Trophoblast cell (in vitro differentiated cells and primary cell): Measurements from ENCODE around the gene NFKB2. TPM values are rescaled to one million over a fixed set of nuclear protein-coding genes. Genes with fewer than 3 reads are reported as not detected.

Experiments used
- DNase-seq, 2 donors: peaks; one replicate each; pipeline ENCODE4 v3.0.0-alpha.2; 2016
- H2AFZ ChIP-seq: 2 replicates; pipeline ENCODE4 v1.6.1; 2013; ENCODE audit warnings: low read length, moderate library complexity, mild to moderate bottlenecking; ENCODE audit not compliant: insufficient read depth, poor library complexity
- H2AK5ac ChIP-seq: 2 replicates; pipeline ENCODE4 v1.6.1; 2013; ENCODE audit warnings: mild to moderate bottlenecking, low read length
- H2BK120ac ChIP-seq: 2 replicates; pipeline ENCODE4 v1.6.1; 2013; ENCODE audit warnings: low read length, mild to moderate bottlenecking, moderate library complexity; ENCODE audit not compliant: insufficient read depth, poor library complexity
- H2BK12ac ChIP-seq: 2 replicates; pipeline ENCODE4 v1.6.1; 2013; ENCODE audit warnings: mild to moderate bottlenecking, low read length, moderate library complexity
- H2BK5ac ChIP-seq: 2 replicates; pipeline ENCODE4 v1.6.1; 2013; ENCODE audit warnings: low read length, low read depth, moderate library complexity, mild to moderate bottlenecking; ENCODE audit not compliant: poor library complexity
- H3K14ac ChIP-seq: 2 replicates; pipeline ENCODE4 v1.6.1; 2013; ENCODE audit warnings: mild to moderate bottlenecking, low read length
- H3K18ac ChIP-seq: 2 replicates; pipeline ENCODE4 v1.6.1; 2013; ENCODE audit warnings: mild to moderate bottlenecking, low read length
- H3K23ac ChIP-seq: 2 replicates; pipeline ENCODE4 v1.6.1; 2013; ENCODE audit warnings: low read length
- H3K27ac ChIP-seq: 2 replicates; pipeline ENCODE4 v1.5.1; 2013; ENCODE audit warnings: low read depth, mild to moderate bottlenecking, inconsistent platforms, low read length, moderate library complexity
- H3K27me3 ChIP-seq: 2 replicates; pipeline ENCODE4 v1.6.1; 2013; ENCODE audit warnings: inconsistent platforms, mild to moderate bottlenecking, low read length, moderate library complexity; ENCODE audit not compliant: insufficient read depth
- H3K36me3 ChIP-seq, 2 experiments: 1 replicate in 1 of 2; 2 replicates in 1 of 2; pipeline ENCODE4 v1.6.1; 2013; ENCODE audit warnings: low read length in 2 of 2, mild to moderate bottlenecking in 2 of 2, moderate library complexity in 1 of 2; ENCODE audit not compliant: insufficient read depth in 2 of 2, control insufficient read depth in 1 of 2
- H3K4ac ChIP-seq: 2 replicates; pipeline ENCODE4 v1.6.1; 2013; ENCODE audit warnings: low read depth, mild to moderate bottlenecking, low read length, moderate library complexity
- H3K4me1 ChIP-seq, 2 experiments: 1 replicate in 1 of 2; 2 replicates in 1 of 2; pipeline ENCODE4 v1.6.1; 2013; ENCODE audit warnings: low read length in 2 of 2, mild to moderate bottlenecking in 2 of 2, moderate library complexity in 1 of 2; ENCODE audit not compliant: insufficient read depth in 2 of 2, control insufficient read depth in 1 of 2
- H3K4me2 ChIP-seq: 2 replicates; pipeline ENCODE4 v1.6.1; 2013; ENCODE audit warnings: inconsistent platforms, mild to moderate bottlenecking, low read length, moderate library complexity
- H3K4me3 ChIP-seq: 2 replicates; pipeline ENCODE4 v1.5.1; 2013; ENCODE audit warnings: mild to moderate bottlenecking, low read depth, low read length, inconsistent platforms
- H3K79me1 ChIP-seq: one replicate; pipeline ENCODE4 v1.6.1; 2013; ENCODE audit warnings: low read length
- H3K79me2 ChIP-seq: 2 replicates; pipeline ENCODE4 v1.6.1; 2013; ENCODE audit warnings: low read length, mild to moderate bottlenecking; ENCODE audit not compliant: control insufficient read depth, insufficient read depth, poor library complexity
- H3K9ac ChIP-seq: 2 replicates; pipeline ENCODE4 v1.6.1; 2013; ENCODE audit warnings: mild to moderate bottlenecking, low read length
- H3K9me3 ChIP-seq: 2 replicates; pipeline ENCODE4 v1.6.1; 2013; ENCODE audit warnings: low read depth, mild to moderate bottlenecking, control low read depth, inconsistent platforms, low read length; ENCODE audit not compliant: insufficient read depth
- H4K12ac ChIP-seq: 2 replicates; pipeline ENCODE4 v1.6.1; 2013; ENCODE audit warnings: low read depth, mild to moderate bottlenecking, low read length, moderate library complexity
- H4K8ac ChIP-seq: 2 replicates; pipeline ENCODE4 v1.6.1; 2013; ENCODE audit warnings: low read depth, mild to moderate bottlenecking, low read length, moderate library complexity
- H4K91ac ChIP-seq: one replicate; pipeline ENCODE4 v1.6.1; 2013; ENCODE audit warnings: low read depth, mild to moderate bottlenecking, low read length, moderate library complexity
- WGBS: extraction: QIAGEN DNeasy Blood & Tissue Kit; methylation state at CpG from one replicate; pipeline ENCODE4 v1.1.7; 2013; ENCODE audit warnings: missing lambda C conversion rate; ENCODE audit not compliant: insufficient read length, insufficient coverage; ENCODE audit errors: extremely low coverage; 5-methylcytosine and 5-hydroxymethylcytosine counted together
- polyA plus RNA-seq: library from polyadenylated mRNA; stranded (reverse); fragments of 200-250 nt; gene quantifications from 2 replicates; pipeline ENCODE4 v1.2.3, GENCODE V29; 2013

The NFKB2 gene
- 30.6 and 31.3 TPM in 2 replicates for polyA plus RNA-seq

- peak within 1 kb of the TSS; percentile 28 for H4K12ac ChIP-seq
- peaks cover 19 to 25% of the 10 kb centered on the region in 2 experiments for H3K36me3 ChIP-seq
- peak within 1 kb of the TSS; percentile 4 for H4K8ac ChIP-seq
- H2BK120ac ChIP-seq, result peak within 1 kb of the TSS; percentile 49
- H3K9me3 ChIP-seq, result peaks cover 3% of the 10 kb centered on the region
- H2BK5ac ChIP-seq, result peak within 1 kb of the TSS; percentile 58
- H3K27me3 ChIP-seq, result no peaks in the 10 kb centered on the region
- peak within 1 kb of the TSS; percentile 52 for H3K18ac ChIP-seq
- H3K79me2 ChIP-seq, result peaks cover 6% of the 10 kb centered on the region
- H4K91ac ChIP-seq, result peak within 1 kb of the TSS; percentile 49
- H2AK5ac ChIP-seq, result peak within 1 kb of the TSS; percentile 45
- H3K4ac ChIP-seq, result peak within 1 kb of the TSS; percentile 13
- peak within 1 kb of the TSS; percentile 74 for H3K4me2 ChIP-seq
- H3K23ac ChIP-seq, result no peak within 1 kb of the TSS
- peak within 1 kb of the TSS; percentile 74 for H3K4me3 ChIP-seq
- peak within 1 kb of the TSS; percentile 23 for H3K27ac ChIP-seq
- H2BK12ac ChIP-seq, result no peak within 1 kb of the TSS
- H3K79me1 ChIP-seq, result peaks cover 11% of the 10 kb centered on the region
- H3K9ac ChIP-seq, result no peak within 1 kb of the TSS
- H3K4me1 ChIP-seq, result peaks cover 18 to 21% of the 10 kb centered on the region in 2 experiments
- peak within 1 kb of the TSS; percentile 59 for H3K14ac ChIP-seq
- peak; percentile 97 to 98 for DNase-seq
- peak within 1 kb of the TSS; percentile 75 for H2AFZ ChIP-seq
- no CpG with 5 or more reads among the region's 42 CpGs for WGBS
Observed at GRCh38 chr10:102395400-102396316, at the start of gene NFKB2. NFKB2 (plus strand) TSS chr10:102395705; CDS start chr10:102395960, 255 bp downstream.

GRCh38 chr10:102347236-102347828 is 48.2 kb upstream of the NFKB2 start:
- Histone ChIP-seq H3K27me3 (no peaks in the 10 kb centered on the region), H2AFZ (no peak overlapping the region), H2AK5ac (no peak overlapping the region), H3K27ac (no peak overlapping the region), H3K14ac (no peak overlapping the region), H3K79me2 (no peaks in the 10 kb centered on the region), H4K12ac (no peak overlapping the region), H3K79me1 (peaks cover 4% of the 10 kb centered on the region), H3K23ac (no peak overlapping the region), H3K4me2 (no peak overlapping the region), H3K4ac (no peak overlapping the region), H3K36me3 (peaks cover 17% of the 10 kb centered on the region in 2 experiments), H3K9ac (no peak overlapping the region), H2BK120ac (no peak overlapping the region), H4K91ac (no peak overlapping the region), H2BK12ac (no peak overlapping the region), H4K8ac (no peak overlapping the region), H3K18ac (no peak overlapping the region), H3K9me3 (no peaks in the 10 kb centered on the region), H2BK5ac (no peak overlapping the region), H3K4me1 (no peaks in the 10 kb centered on the region), H3K4me3 (no peak overlapping the region)
- peak; percentile 42 to 58 for DNase-seq
- WGBS, result no CpG with 5 or more reads among the region's 2 CpGs

GRCh38 chr10:102352066-102352715 is 43.3 kb upstream of the NFKB2 start:
- no peak overlapping the region for H3K4ac ChIP-seq
- no peaks in the 10 kb centered on the region for H3K9me3 ChIP-seq
- H3K4me3 ChIP-seq, result no peak overlapping the region
- H3K27me3 ChIP-seq, result no peaks in the 10 kb centered on the region
- no peak overlapping the region for H4K8ac ChIP-seq
- H3K4me1 ChIP-seq, result no peaks in the 10 kb centered on the region
- H2BK120ac ChIP-seq, result no peak overlapping the region
- no peak overlapping the region for H3K27ac ChIP-seq
- no peak overlapping the region for H4K12ac ChIP-seq
- no peak overlapping the region for H3K4me2 ChIP-seq
- H3K14ac ChIP-seq, result no peak overlapping the region
- H3K79me2 ChIP-seq, result no peaks in the 10 kb centered on the region
- no peak overlapping the region for H2BK5ac ChIP-seq
- no peak overlapping the region for H2AFZ ChIP-seq
- no peak overlapping the region for H3K9ac ChIP-seq
- peaks cover 17 to 42% of the 10 kb centered on the region in 2 experiments for H3K36me3 ChIP-seq
- no peak overlapping the region for H2BK12ac ChIP-seq
- H4K91ac ChIP-seq, result no peak overlapping the region
- no peak overlapping the region for H3K18ac ChIP-seq
- H2AK5ac ChIP-seq, result no peak overlapping the region
- no CpG with 5 or more reads among the region's 7 CpGs for WGBS
- DNase-seq, result peak; percentile 31 to 66
- no peak overlapping the region for H3K23ac ChIP-seq
- H3K79me1 ChIP-seq, result no peaks in the 10 kb centered on the region

- Histone ChIP-seq H3K4me1 (no peaks in the 10 kb centered on the region), H2AFZ (no peak overlapping the region), H3K27ac (no peak overlapping the region), H3K79me1 (no peaks in the 10 kb centered on the region), H3K23ac (no peak overlapping the region), H2BK5ac (no peak overlapping the region), H2AK5ac (no peak overlapping the region), H3K4me2 (no peak overlapping the region), H3K4ac (no peak overlapping the region), H3K79me2 (no peaks in the 10 kb centered on the region), H3K27me3 (no peaks in the 10 kb centered on the region), H3K18ac (no peak overlapping the region), H3K14ac (no peak overlapping the region), H4K91ac (no peak overlapping the region), H3K36me3 (peaks cover 26 to 61% of the 10 kb centered on the region in 2 experiments), H3K4me3 (no peak overlapping the region), H3K9me3 (no peaks in the 10 kb centered on the region), H3K9ac (no peak overlapping the region), H4K12ac (no peak overlapping the region), H2BK120ac (no peak overlapping the region), H4K8ac (no peak overlapping the region), H2BK12ac (no peak overlapping the region)
- WGBS, result no CpG with 5 or more reads among the region's 3 CpGs
- DNase-seq, result no peak
Observed at GRCh38 chr10:102354451-102354850, 41.1 kb upstream of the NFKB2 start.
